NCI-H146 treated with DMSO at 0.1 percent for 48 hours (cell line): ENCODE data around the gene CARMIL3.

Source experiments
- DNase-seq: peaks from one replicate; lab custom pipeline; 2025; ENCODE audit not compliant: unreplicated experiment; lab: John Stamatoyannopoulos, UW

CARMIL3 gene

DNA sequence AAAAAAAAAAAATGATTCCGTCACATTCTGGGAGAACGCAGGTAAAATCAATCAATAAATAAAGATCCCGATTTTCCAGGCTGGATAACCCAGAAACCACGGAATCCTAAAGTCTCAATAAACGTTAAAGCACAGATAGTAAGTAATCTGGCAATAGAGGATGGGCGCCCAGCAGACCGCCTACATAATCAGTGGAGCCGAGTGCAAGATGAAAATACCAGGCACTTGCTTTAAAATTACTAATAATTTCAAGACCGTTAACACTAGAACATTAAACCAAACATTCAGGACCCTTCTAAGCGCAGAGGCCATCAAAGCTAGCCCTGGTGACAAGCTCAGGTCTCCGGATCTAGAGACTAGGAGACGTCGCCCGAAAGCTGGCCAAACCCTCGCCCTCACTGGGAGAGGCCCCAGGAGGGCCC is 61.6 kb downstream of the CARMIL3 start:
- DNase-seq = no peak

DNA sequence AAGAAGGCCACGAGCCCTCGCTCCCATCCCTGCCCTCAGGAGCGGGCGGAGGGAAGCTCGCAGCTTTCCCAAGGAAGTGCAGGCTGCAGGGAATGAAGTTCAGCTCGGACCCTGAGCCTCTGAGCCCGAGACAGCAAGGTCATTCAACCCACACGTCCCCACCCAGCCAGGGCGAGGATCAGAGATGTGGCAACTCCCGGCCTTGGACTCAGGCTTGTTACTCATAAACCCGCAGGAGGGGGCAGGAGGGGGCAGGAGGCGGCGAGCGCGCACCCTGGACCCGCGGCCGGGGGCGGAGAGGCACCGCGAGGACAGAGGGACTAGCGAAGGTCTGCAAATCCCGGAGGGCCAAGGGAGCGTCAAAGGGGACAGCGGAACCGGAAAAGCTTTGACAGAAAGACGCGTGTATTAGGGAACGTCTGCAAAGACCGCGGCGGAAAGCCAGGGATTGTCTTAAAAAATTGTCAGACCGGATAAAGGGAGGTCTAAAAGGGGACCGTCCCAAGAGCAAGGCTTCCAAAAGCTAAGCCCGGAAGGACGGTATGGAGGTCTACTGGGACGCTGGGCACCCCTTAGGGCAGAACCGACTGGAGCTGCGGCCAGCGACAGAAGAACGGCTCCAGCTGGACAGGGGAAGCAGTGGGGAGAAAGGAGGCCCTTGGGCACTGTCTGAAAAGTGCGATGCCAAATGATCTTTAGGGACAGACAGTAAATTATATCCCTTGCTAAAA is 62.2 kb downstream of the CARMIL3 start:
- DNase-seq = peak; percentile 70

DNA sequence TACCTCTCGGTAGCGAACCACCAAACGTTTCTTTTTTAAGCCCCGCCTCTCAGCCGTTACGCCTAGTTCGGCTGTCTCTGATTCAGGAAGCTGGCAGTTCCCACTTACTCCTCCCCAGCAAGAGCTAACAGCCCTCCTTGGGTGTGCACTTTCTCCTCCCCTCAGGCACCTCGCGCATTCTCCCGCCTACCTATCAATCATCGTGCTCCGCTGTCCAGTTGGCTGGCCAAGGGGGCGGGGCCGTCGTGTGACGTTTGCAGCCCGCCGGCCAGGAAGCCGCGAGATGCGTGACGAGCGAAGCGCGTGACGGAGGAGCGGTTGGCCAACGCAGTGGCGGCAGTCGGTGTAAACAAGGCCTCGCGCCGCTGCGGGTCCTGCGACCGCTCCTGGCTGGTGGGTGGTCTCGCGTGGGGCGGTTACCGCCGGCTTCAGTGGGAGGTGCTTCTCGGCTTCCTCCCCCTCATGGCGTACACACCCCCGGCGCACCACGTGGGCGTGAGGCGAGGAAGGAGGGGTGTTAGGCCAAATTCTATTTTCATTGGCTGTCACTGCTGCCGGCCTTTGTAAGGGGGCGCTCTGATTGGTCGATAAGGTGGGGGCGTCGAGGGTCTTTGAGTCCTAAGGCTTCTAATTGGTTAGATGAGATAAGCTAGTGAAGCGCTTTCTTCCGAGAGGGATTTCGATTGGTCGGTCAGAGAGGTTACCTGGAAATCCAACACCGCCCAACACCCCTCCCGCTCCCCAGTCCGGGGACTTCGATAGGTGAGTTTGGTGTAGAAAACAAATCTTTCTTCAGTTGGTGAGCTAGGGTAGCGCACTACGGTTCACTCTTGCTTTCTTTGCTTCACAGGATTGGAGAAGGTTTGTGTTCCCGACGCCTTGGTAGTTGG is 63.0 kb downstream of the CARMIL3 start, which contains the start of the genes DCAF11 and NRL:
Gene DCAF11, plus strand, starts transcription at position 246 of the 890 bp plus-strand sequence. CDS start 818 bp downstream, outside the sequence.
Gene NRL, minus strand, starts transcription at position 418 of the 890 bp plus-strand sequence. CDS start 32,101 bp downstream, outside the sequence.
- peak; percentile 98 for DNase-seq

DNA sequence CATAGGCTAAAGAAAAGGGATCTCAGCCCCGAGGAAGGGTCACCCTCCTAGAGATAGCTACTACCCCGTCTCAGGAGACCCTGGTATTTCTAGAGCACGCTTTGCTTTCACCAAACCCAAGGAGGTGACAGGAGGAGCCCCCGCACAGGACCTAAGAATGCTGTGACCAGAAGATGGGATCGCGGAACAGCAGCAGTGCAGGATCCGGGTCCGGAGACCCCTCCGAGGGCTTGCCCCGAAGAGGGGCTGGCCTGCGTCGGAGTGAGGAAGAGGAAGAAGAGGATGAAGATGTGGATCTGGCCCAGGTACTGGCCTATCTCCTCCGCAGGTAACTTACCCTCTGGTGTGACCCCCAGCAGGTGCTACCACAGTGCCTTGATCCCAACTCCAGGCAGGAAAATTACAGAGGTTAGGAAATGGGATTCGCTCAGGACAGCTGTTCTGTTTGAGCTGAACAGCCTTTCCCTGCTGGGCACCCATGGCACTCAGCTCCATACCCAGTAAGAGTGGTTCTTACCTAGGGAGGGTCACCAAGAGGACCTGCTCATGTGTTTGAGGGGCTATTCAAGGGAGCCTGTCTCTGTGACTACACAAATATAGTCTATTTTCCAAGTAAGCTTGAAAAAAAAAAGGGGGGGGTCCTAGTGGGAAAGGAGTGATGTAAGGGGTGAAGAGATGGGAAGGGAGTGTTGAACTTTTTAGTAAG is 63.8 kb downstream of the CARMIL3 start:
- no peak for DNase-seq

DNA sequence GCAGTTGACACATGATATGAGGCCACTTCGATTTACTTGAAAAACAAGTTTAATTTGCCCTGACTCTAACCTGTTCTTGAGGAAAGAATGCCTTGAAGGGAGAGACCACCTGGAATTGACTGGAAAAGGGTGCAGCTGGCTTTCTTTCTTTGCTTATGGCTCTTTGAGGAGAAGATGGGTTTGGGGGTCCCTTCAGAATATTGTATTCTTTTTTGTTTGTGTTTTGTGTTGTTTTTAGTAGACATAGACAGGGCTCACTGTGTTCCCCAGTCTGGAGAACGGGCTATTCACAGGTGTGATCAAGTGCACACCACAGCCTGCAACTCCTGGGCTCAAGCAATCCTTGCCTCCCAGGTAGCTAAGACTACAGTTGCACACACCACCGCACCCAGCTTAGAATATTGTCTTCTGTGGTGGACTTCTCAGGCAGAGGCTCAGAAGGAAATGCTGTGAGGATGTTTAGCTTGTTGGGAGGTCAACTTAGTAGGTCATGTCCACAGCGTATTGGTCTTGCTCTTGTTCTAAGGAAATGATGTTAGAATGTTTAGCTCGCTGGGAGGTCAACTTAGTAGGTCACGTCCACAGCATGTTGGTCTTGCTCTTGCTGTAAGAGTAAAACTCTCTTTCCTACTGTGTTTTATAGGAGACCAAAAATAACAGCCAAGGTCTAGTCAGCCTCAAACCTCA is 64.5 kb downstream of the CARMIL3 start:
- no peak for DNase-seq

DNA sequence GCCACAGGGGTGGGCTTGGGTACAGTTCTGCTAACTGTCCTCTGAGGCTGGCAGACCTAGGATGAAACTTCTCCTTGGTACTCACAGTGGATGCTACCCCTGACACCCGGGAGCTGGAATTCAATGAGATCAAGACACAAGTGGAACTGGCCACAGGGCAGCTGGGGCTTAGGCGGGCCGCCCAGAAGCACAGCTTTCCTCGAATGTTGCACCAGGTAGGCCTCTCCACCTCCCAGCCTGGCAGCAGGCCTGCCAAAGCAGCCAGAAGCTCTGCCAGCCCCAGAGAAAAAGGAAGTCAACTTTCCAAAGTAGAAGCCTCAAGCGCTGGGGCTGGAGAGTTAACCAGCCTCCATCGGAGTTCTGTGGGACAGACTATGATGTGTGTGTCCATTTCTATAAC is 65.4 kb downstream of the CARMIL3 start:
- no peak for DNase-seq
